Hepatocyte (in vitro differentiated cells): Measurements from ENCODE around the gene LRRFIP1.

Source experiments
- CTCF ChIP-seq: fragments of 200-600 bp; sonication (generic); IDR thresholded peaks from 2 replicates; pipeline ENCODE4 v1.5.1; 2016; ENCODE audit warnings: antibody characterized with exemption, mild to moderate bottlenecking; ENCODE audit not compliant: poor library complexity
- EZH2 ChIP-seq: fragments of 200-600 bp; sonication (generic); IDR thresholded peaks from 2 replicates; pipeline ENCODE4 v1.6.1; 2016; ENCODE audit warnings: antibody characterized with exemption, mild to moderate bottlenecking, borderline replicate concordance
- EZH2phosphoT487 ChIP-seq: fragments of 200-600 bp; sonication (generic); IDR thresholded peaks from one replicate; pipeline ENCODE4 v1.6.1; 2018; ENCODE audit warnings: antibody characterized with exemption, mild to moderate bottlenecking, low read depth, moderate library complexity; ENCODE audit not compliant: unreplicated experiment, severe bottlenecking

DNA sequence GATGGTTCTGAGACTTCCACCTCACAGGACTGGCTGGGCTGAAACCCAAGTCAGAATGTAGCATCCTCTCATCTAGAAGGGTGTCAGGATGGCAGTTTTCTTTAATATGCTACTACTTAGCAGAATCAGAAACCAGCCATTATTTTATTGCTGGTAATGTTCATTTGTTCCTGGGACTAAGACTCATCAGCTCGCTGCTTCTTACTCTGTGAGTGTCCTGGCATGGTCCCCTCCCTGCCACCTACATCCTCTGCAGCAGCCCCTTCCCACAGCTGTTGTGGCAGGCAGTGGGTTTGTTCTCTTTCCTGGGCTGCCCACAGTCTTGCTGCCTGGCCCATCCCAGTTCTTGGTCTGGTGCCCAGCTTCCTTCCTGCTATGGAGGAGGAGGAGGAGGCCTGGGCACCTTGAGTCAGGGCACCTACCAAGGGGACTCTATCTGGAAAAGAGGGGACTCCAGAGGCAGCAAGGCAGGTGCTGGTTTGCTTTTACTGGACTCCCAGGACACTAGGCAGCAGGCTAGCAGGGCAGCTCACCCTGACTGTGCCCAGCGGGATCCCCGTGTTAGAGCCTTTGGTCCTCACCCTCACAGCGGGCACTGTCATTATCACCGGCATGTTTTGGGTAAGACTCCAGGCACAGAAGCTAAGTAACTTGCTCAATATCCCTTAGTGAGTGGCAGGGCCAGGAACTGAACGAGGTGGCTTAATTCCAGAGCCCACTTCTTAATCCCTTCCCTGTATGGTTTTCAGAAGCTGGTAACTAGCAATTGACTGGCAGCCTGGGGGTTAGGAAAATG is 62.1 kb downstream of the LRRFIP1 start:
- TF ChIP-seq CTCF, result no peak
- no peak for TF ChIP-seq EZH2
- no peak for TF ChIP-seq EZH2phosphoT487
